Small intestine (tissue), 7 donors: Measurements from ENCODE around the gene SPOCK1. TPM values are rescaled to one million over a fixed set of nuclear protein-coding genes. Genes with fewer than 3 reads are reported as not detected.

Source experiments
- DNase-seq, 2 donors: peaks; one replicate each; pipeline versions ENCODE4 v3.0.0 to v3.0.0-alpha.2; 2013
- FAIRE-seq: peaks from 2 replicates; lab custom pipeline; 2012; peaks lifted over from hg19 to GRCh38; lab: Jason Lieb, UNC
- H3K27ac ChIP-seq, 3 donors: one replicate each; pipeline ENCODE4 v1.5.1; 2013; ENCODE audit warnings: low read length in 2 of 3, mild to moderate bottlenecking in 2 of 3, control low read depth in 1 of 3, inconsistent platforms in 1 of 3, low read depth in 1 of 3, moderate library complexity in 1 of 3
- H3K27me3 ChIP-seq, 3 donors: one replicate each; pipeline ENCODE4 v1.6.1; 2013; ENCODE audit warnings: low read length in 3 of 3, inconsistent platforms in 1 of 3; ENCODE audit not compliant: control insufficient read depth in 3 of 3, insufficient read depth in 3 of 3
- H3K36me3 ChIP-seq, 3 donors: one replicate each; pipeline ENCODE4 v1.6.1; 2013; ENCODE audit warnings: low read length in 3 of 3, inconsistent platforms in 1 of 3, low read depth in 1 of 3, mild to moderate bottlenecking in 1 of 3, moderate library complexity in 1 of 3; ENCODE audit not compliant: control insufficient read depth in 3 of 3, insufficient read depth in 2 of 3
- H3K4me1 ChIP-seq, 3 donors: one replicate each; pipeline ENCODE4 v1.6.1; 2013; ENCODE audit warnings: low read length in 2 of 3, inconsistent platforms in 1 of 3, low read depth in 1 of 3, mild to moderate bottlenecking in 1 of 3, moderate library complexity in 1 of 3; ENCODE audit not compliant: control insufficient read depth in 3 of 3, insufficient read depth in 2 of 3
- H3K4me3 ChIP-seq, 3 donors: one replicate each; pipeline ENCODE4 v1.5.1; 2013; ENCODE audit warnings: low read length in 3 of 3, control low read depth in 1 of 3, inconsistent platforms in 1 of 3, low read depth in 1 of 3, mild to moderate bottlenecking in 1 of 3, moderate library complexity in 1 of 3
- H3K9me3 ChIP-seq, 2 donors: one replicate each; pipeline ENCODE4 v1.6.1; 2013; ENCODE audit warnings: low read depth in 1 of 2, low read length in 1 of 2; ENCODE audit not compliant: control insufficient read depth in 2 of 2, insufficient read depth in 1 of 2
- WGBS, 3 donors: extraction: QIAGEN DNeasy Blood & Tissue Kit; methylation state at CpG; one replicate each; pipeline ENCODE4 v1.1.7; 2013; 5-methylcytosine and 5-hydroxymethylcytosine counted together
- polyA plus RNA-seq, 4 donors: library from polyadenylated mRNA; stranded (reverse) in 3 of 4; unstranded in 1 of 4; fragments of 200-250 nt in 3 of 4; fragments of 120-200 nt in 1 of 4; gene quantifications; one replicate each; pipeline versions ENCODE4 v1.2.1 to v1.2.3, GENCODE V29; 2013
- donor health status: healthy with polysubstance abuse.
- donor health status: control.
- donor health status: control.
- donor health status: Bipolar disorder and iron deficiency.
- donor health status: healthy.

SPOCK1 gene
- polyA plus RNA-seq, 4 donors: 0.22 to 1.1 (median 0.54) TPM

DNA sequence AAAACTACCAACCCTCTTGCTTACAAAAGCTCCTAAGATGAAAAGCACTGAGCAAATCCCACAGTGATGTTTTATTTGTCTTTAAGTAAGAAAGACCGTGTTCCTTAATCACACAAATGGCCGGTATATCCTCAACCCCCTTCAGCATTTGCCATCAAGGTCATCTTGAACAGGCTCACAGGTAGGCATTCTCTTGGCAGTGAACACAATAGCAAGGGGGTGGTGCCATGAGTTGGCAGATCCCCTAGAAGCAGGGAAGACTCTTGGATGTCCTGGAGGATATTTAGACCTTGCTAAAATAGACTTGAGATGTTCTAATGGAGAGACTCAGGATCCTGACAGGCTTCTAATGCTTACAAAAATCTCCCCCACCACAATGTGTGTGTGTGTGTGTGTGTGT, 323.0 kb downstream of the SPOCK1 start:
- Histone ChIP-seq H3K4me1 (no peaks in the 10 kb centered on the region), H3K9me3 (no peaks in the 10 kb centered on the region), H3K27me3 (no peaks in the 10 kb centered on the region), H3K36me3 (no peaks in the 10 kb centered on the region), H3K27ac (no peak overlapping the region), H3K4me3 (no peak overlapping the region)
- WGBS, 3 donors: 73 to 79% (median 73%) methylated on average over 2 of the region's 2 CpGs
- DNase-seq (no peak), FAIRE-seq (no peak)

DNA sequence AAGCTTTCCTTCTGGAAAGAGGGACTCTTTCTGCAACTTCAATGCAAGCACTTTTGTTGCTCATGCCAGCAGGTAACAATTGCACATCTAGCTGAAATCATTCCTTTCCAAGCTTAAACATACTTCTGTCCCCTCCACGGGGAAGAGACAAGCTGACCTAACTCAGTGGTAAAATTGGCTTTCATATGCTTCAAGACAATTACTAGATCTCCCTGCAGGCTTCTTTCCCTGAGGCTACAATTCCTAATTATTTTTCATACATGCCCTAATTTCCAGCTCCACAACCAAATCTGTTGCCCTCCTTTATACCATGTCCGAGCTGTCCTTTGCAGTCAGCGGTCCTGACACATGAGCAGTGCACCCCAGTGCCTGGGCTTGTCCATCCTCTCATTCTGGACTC, 324.9 kb downstream of the SPOCK1 start:
- H3K27ac ChIP-seq: no peak overlapping the region
- no peak for DNase-seq
- peaks cover 0 to 5% (median 0%) of the 10 kb centered on the region in 3 donors for H3K4me1 ChIP-seq
- no peaks in the 10 kb centered on the region for H3K36me3 ChIP-seq
- no peak overlapping the region for H3K4me3 ChIP-seq
- 70 to 83% (median 74%) methylated on average over 3 of the region's 3 CpGs for WGBS, 3 donors
- no peaks in the 10 kb centered on the region for H3K9me3 ChIP-seq
- no peak for FAIRE-seq
- no peaks in the 10 kb centered on the region for H3K27me3 ChIP-seq

DNA sequence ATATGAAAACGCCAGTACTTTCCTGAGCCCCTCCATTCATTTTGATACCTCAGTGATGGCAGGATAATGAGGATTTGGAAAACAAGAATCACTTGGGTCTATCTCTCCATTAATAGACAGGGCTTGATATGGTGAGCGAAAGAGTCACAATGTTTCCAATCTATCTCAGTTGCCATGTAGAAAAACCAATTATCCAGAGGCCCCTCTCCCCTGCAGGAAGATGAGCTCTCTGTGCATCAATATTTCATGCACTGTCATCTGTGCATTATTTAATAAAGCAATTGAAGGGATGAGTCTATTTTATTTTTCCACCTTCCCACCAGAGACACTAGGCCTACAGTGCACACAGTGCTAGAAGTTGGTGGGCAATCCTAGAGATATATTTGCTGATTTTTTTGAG, 326.9 kb downstream of the SPOCK1 start:
- H3K4me3 ChIP-seq: no peak overlapping the region
- peaks cover 0 to 5% (median 0%) of the 10 kb centered on the region in 3 donors for H3K4me1 ChIP-seq
- H3K27me3 ChIP-seq: no peaks in the 10 kb centered on the region
- no peaks in the 10 kb centered on the region for H3K9me3 ChIP-seq
- DNase-seq (no peak), FAIRE-seq (no peak)
- WGBS, 3 donors: 62 to 89% (median 70%) methylated on average over 2 of the region's 2 CpGs
- H3K36me3 ChIP-seq: no peaks in the 10 kb centered on the region
- no peak overlapping the region for H3K27ac ChIP-seq

DNA sequence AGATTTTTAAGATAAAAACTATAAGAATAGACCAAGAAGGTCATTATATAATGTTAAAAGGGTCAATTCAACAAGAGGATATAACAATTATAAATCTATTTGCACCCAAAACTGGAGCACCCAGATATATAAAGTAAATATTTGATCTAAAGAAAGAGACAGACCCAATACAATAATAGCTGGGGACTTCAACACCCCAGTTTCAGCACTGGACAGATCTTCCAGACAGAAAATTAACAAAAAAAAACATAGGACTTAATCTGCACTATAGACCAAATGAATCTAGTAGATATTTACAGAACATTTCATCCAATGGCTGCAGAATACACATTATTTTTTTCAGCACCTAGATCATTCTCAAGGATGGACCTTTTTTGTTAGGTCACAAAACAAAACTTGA, 331.9 kb downstream of the SPOCK1 start:
- H3K9me3 ChIP-seq: no peaks in the 10 kb centered on the region
- H3K27ac ChIP-seq: no peak overlapping the region
- FAIRE-seq (no peak), DNase-seq (no peak)
- H3K4me3 ChIP-seq: no peak overlapping the region
- H3K27me3 ChIP-seq: no peaks in the 10 kb centered on the region
- H3K4me1 ChIP-seq: peaks cover 0 to 5% (median 0%) of the 10 kb centered on the region in 3 donors
- no peaks in the 10 kb centered on the region for H3K36me3 ChIP-seq

DNA sequence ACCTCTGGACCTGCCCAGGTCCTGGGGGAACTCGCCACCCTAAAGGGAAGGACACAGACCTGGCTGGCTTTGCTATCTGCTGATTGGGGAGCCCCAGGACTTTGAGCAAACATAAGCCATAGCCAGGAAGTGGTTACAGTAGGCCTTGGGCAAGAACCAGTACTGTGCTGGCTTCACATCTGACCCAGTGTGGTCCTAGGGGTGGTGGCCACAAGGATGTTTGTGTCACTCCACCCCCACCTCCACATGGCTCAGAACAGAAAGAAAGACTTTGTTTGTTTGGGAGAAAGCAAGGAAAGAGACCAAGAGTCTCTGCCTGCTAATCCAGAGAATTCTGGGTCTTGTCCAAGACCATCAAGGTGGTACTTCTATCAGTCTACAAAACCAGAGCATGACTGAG, 334.2 kb downstream of the SPOCK1 start:
- 28 to 75% (median 60%) methylated on average over 1 of the region's 1 CpG for WGBS, 3 donors
- FAIRE-seq (no peak), DNase-seq (no peak)
- Histone ChIP-seq H3K9me3 (no peaks in the 10 kb centered on the region), H3K4me3 (no peak overlapping the region), H3K27me3 (no peaks in the 10 kb centered on the region), H3K36me3 (no peaks in the 10 kb centered on the region), H3K27ac (no peak overlapping the region), H3K4me1 (no peaks in the 10 kb centered on the region)

DNA sequence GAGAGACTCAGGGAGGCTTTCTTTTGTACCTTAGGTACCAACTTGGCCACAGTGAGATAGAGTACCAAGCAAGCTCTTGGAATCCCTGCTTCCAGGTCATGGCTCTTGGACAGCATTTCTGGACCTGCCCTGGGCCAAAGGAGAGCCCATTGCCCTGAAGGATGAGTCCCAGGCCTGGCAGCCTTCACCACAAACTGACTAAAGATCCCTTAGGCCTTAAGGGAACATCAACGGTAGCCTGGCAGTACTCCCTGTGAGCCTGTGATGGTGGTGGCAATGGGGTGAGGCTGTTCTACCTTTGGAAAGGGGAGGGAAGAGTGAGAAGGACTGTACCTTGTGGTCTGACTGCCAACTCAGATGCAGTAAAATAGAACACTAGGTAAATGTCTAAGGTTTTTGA, 334.6 kb downstream of the SPOCK1 start:
- Histone ChIP-seq H3K4me3 (no peak overlapping the region), H3K27me3 (no peaks in the 10 kb centered on the region), H3K9me3 (no peaks in the 10 kb centered on the region), H3K36me3 (no peaks in the 10 kb centered on the region), H3K4me1 (no peaks in the 10 kb centered on the region), H3K27ac (no peak overlapping the region)
- FAIRE-seq (no peak), DNase-seq (no peak)
- WGBS, 3 donors: 69 to 89% (median 88%) methylated on average over 1 of the region's 1 CpG

DNA sequence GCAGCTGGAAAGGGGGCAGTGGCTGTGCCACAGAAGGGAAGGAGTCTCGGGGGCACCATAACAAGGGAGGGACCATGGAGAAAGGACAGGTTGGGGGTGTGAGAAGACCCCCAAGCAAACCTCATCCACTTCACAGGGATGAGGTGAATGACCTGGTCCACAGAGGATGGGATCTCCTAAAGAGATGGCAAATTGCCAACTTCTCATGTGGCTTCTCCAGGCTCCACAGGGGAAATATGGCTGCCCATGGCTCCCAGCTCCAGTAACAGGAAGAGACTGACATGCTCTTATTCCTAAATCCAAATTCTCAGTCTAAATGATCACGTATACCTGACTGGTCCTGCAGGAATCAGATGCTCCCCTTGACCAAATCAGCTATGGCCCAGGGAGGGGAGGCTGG, 340.4 kb downstream of the SPOCK1 start:
- no peak for FAIRE-seq
- H3K27ac ChIP-seq: no peak overlapping the region
- H3K9me3 ChIP-seq: no peaks in the 10 kb centered on the region
- WGBS, 3 donors: 82 to 88% (median 83%) methylated on average over 2 of the region's 2 CpGs
- no peak overlapping the region for H3K4me3 ChIP-seq
- no peaks in the 10 kb centered on the region for H3K4me1 ChIP-seq
- H3K27me3 ChIP-seq: no peaks in the 10 kb centered on the region
- no peaks in the 10 kb centered on the region for H3K36me3 ChIP-seq
- DNase-seq: no peak

DNA sequence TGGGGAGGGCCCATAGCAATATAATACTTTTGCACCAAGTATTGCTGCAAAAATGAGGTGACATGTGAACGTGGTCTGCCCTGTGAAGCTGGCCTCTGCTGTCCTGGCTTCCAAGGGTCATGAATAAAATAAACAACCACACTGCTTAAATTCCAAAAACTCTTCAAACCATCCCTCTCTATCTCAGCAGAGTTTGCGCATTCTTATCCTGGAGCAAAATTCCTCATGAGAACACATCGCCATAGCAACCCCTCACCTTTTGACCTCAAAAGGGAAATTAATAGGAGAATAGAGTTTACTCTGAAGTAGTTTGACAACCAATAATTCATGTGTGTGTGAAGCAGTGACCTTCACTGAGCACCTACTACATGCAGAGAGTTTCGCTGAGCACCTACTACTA, 342.9 kb downstream of the SPOCK1 start:
- DNase-seq: no peak
- FAIRE-seq: no peak
- Histone ChIP-seq H3K4me1 (no peaks in the 10 kb centered on the region), H3K9me3 (no peaks in the 10 kb centered on the region), H3K36me3 (no peaks in the 10 kb centered on the region), H3K27ac (no peak overlapping the region), H3K27me3 (no peaks in the 10 kb centered on the region), H3K4me3 (no peak overlapping the region)
- 66 to 73% (median 71%) methylated on average over 4 of the region's 4 CpGs for WGBS, 3 donors

DNA sequence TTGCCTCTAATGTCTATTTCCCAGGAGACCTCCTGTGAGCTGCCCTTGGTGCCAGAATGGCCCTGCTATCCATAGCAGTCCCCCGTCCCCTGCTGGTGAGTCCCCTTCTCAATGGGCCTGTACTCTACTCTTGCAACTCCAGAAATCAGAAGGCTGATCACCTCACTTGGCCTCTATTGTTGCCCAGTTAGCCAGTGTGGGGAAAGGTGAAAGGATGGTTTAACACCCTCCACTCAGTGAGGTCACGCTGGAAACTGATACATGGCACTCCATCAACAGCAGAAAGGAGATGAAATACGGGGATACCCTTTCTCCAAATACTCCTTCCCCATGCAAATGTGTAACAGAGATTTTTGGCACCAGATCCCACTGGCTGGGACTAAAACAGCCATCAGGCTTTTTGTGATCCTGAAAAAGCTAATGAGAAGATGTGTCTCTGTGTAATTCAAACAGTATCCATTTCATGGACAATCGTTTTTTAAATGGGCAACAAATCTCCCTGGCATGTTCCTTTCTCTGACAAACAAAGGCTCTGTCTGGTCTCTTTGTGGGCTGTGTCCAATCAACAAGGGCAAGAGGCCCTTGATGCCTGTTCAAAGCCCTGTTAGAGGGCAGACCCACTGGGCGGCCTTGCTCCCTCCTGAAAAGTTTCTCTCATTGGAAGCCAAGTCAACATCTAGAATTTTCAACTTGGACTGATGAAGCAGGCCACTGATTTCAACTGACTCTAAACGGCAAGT, 343.7 kb downstream of the SPOCK1 start:
- no peak for FAIRE-seq
- no peak for DNase-seq
- H3K4me3 ChIP-seq: no peak overlapping the region
- no peaks in the 10 kb centered on the region for H3K36me3 ChIP-seq
- no peak overlapping the region for H3K27ac ChIP-seq
- 71 to 78% (median 75%) methylated on average over 6 of the region's 6 CpGs for WGBS, 3 donors
- H3K9me3 ChIP-seq: no peaks in the 10 kb centered on the region
- no peaks in the 10 kb centered on the region for H3K4me1 ChIP-seq
- H3K27me3 ChIP-seq: no peaks in the 10 kb centered on the region
